ENCODE data around the gene MICU1. TPM values are rescaled to one million over a fixed set of nuclear protein-coding genes. Genes with fewer than 3 reads are reported as not detected.

Gene MICU1
- total RNA-seq, 1 experiment from 2014 or later = 83.2 TPM

GRCh38 chr10:72318418-72319262 is 307.2 kb downstream of the MICU1 start:
- DNase-seq (ENCODE audit: low read depth) = no peak
- in situ Hi-C loops (cut with HindIII; ENCODE audit: low pct_unique_long_range_greater_than_20kb, low sequenced_read_pairs) = no loop called here

Other genes starting within 250 kb of the MICU1 start
- gene MCU, start 66.1 kb upstream of the MICU1 start, total RNA-seq (2014; rRNA removed; shearing (Covaris generic); ENCODE audit: low replicate concordance) = 81.5 and 115 TPM in 2 replicates